Mesendoderm (in vitro differentiated cells): ENCODE results near the gene LRRC56.

ENCODE experiments used
- DNase-seq: peaks from one replicate; pipeline ENCODE4 v3.0.0; 2013
- H2AK5ac ChIP-seq: 2 replicates; pipeline ENCODE4 v1.6.1; 2013; ENCODE audit warnings: low read length, inconsistent platforms
- H2BK120ac ChIP-seq: 2 replicates; pipeline ENCODE4 v1.6.1; 2013; ENCODE audit warnings: low read depth, mild to moderate bottlenecking, low read length, moderate library complexity, mixed read lengths
- H2BK15ac ChIP-seq: replicated peaks from 2 replicates; pipeline ENCODE4 v1.6.1; 2013; ENCODE audit warnings: low read depth, mild to moderate bottlenecking, moderate library complexity
- H2BK5ac ChIP-seq: 2 replicates; pipeline ENCODE4 v1.6.1; 2013; ENCODE audit warnings: low read length, inconsistent platforms
- H3K18ac ChIP-seq: 2 replicates; pipeline ENCODE4 v1.6.1; 2013; ENCODE audit warnings: mild to moderate bottlenecking, low read length, mixed read lengths
- H3K23ac ChIP-seq: one replicate; pipeline ENCODE4 v1.6.1; 2013; ENCODE audit warnings: low read length
- H3K27ac ChIP-seq: 2 replicates; pipeline ENCODE4 v1.5.1; 2013; ENCODE audit warnings: low read depth, mild to moderate bottlenecking, inconsistent platforms, low read length, moderate library complexity
- H3K27me3 ChIP-seq: 2 replicates; pipeline ENCODE4 v1.6.1; 2013; ENCODE audit warnings: low read length, control low read depth, mild to moderate bottlenecking, inconsistent platforms; ENCODE audit not compliant: insufficient read depth, poor library complexity
- H3K36me3 ChIP-seq: 2 replicates; pipeline ENCODE4 v1.6.1; 2013; ENCODE audit warnings: low read length, inconsistent platforms; ENCODE audit not compliant: control insufficient read depth, insufficient read depth
- H3K4ac ChIP-seq: one replicate; pipeline ENCODE4 v1.6.1; 2013; ENCODE audit warnings: low read depth, mild to moderate bottlenecking, low read length, moderate library complexity
- H3K4me1 ChIP-seq: 2 replicates; pipeline ENCODE4 v1.6.1; 2013; ENCODE audit warnings: low read depth, low read length, inconsistent platforms; ENCODE audit not compliant: control insufficient read depth
- H3K4me2 ChIP-seq: 2 replicates; pipeline ENCODE4 v1.6.1; 2013; ENCODE audit warnings: low read length
- H3K4me3 ChIP-seq: 2 replicates; pipeline ENCODE4 v1.5.1; 2013; ENCODE audit warnings: mild to moderate bottlenecking, low read length
- H3K56ac ChIP-seq: one replicate; pipeline ENCODE4 v1.6.1; 2013; ENCODE audit warnings: low read length
- H3K79me1 ChIP-seq: 2 replicates; pipeline ENCODE4 v1.6.1; 2013; ENCODE audit warnings: low read length, inconsistent platforms
- H3K79me2 ChIP-seq: 2 replicates; pipeline ENCODE4 v1.6.1; 2013; ENCODE audit warnings: mild to moderate bottlenecking, low read length; ENCODE audit not compliant: control insufficient read depth, insufficient read depth
- H3K9ac ChIP-seq: 2 replicates; pipeline ENCODE4 v1.6.1; 2013; ENCODE audit warnings: low read length, inconsistent platforms
- H4K5ac ChIP-seq: one replicate; pipeline ENCODE4 v1.6.1; 2013; ENCODE audit warnings: low read length
- H4K8ac ChIP-seq: one replicate; pipeline ENCODE4 v1.6.1; 2013; ENCODE audit warnings: low read depth, mild to moderate bottlenecking, control low read depth, low read length, moderate library complexity
- WGBS: extraction: QIAGEN DNeasy Blood & Tissue Kit; methylation state at CpG from one replicate; pipeline ENCODE4 v1.1.7; 2013; ENCODE audit warnings: low lambda C conversion rate, missing lambda C conversion rate; ENCODE audit not compliant: insufficient coverage; ENCODE audit errors: extremely low coverage; 5-methylcytosine and 5-hydroxymethylcytosine counted together

The LRRC56 gene

GRCh38 chr11:562046-562645 is 24.8 kb downstream of the LRRC56 start:
- Histone ChIP-seq H3K23ac (no peak overlapping the region), H3K79me1 (peaks cover 2% of the 10 kb centered on the region), H3K79me2 (no peaks in the 10 kb centered on the region), H3K4me3 (no peak overlapping the region), H2AK5ac (no peak overlapping the region), H2BK5ac (no peak overlapping the region), H2BK120ac (no peak overlapping the region), H4K8ac (no peak overlapping the region), H3K4me1 (peaks cover 2% of the 10 kb centered on the region), H2BK15ac (no peak overlapping the region), H3K27me3 (no peaks in the 10 kb centered on the region), H3K18ac (no peak overlapping the region), H3K56ac (peak overlapping the region; percentile 89), H3K36me3 (no peaks in the 10 kb centered on the region), H3K27ac (no peak overlapping the region), H4K5ac (no peak overlapping the region), H3K9ac (peak overlapping the region; percentile 84), H3K4me2 (no peak overlapping the region), H3K4ac (no peak overlapping the region)
- DNase-seq = no peak
- WGBS = no CpG with 5 or more reads among the region's 29 CpGs

GRCh38 chr11:563066-563811 is 25.9 kb downstream of the LRRC56 start:
- Histone ChIP-seq H3K18ac (no peak overlapping the region), H3K27me3 (no peaks in the 10 kb centered on the region), H2BK120ac (no peak overlapping the region), H2AK5ac (no peak overlapping the region), H3K56ac (no peak overlapping the region), H3K36me3 (no peaks in the 10 kb centered on the region), H3K27ac (no peak overlapping the region), H3K9ac (no peak overlapping the region), H2BK15ac (no peak overlapping the region), H3K4me3 (no peak overlapping the region), H3K4ac (no peak overlapping the region), H4K8ac (no peak overlapping the region), H4K5ac (no peak overlapping the region), H3K79me1 (peaks cover 2% of the 10 kb centered on the region), H3K23ac (no peak overlapping the region), H2BK5ac (no peak overlapping the region), H3K4me1 (peaks cover 2% of the 10 kb centered on the region), H3K79me2 (no peaks in the 10 kb centered on the region), H3K4me2 (no peak overlapping the region)
- DNase-seq = no peak
- WGBS = no CpG with 5 or more reads among the region's 18 CpGs

DNA sequence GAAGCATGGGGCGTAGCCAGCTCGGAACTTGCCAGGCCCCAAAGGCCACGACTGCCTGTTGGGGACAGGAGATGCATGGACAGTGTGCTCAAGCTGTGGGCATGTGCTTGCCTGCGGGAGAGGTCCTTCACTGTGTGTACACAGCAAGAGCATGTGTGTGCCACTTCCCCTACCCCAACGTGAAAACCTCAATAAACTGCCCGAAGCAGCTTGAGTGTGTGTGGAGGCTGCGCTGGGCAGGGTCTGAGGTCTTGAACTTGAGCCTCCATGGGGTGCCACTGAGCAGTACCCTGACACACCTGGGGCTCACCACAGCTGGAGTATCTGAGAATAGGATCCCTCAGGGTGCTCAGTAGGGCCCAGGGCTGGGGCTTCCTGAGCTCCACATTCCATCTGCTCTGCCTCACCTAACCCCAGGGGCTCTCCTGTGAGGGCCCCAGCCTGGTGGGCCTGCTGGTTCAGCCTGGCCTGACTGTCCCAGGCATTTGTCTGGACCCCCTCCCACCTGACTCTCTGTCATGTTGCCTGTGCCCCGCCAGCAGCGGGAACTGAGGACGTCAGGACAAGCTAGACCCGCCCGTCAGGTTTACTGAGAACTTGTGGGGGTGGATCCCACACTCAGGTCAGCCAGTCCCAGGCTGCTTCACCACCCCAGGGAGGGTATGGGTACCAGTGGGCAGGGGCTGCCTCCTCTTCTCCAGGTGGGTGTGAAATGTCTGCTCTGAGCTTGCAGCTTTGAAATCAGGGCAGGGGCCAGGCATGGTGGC is 26.7 kb downstream of the LRRC56 start:
- no peak overlapping the region for H2BK5ac ChIP-seq
- no peak for DNase-seq
- H3K4ac ChIP-seq = no peak overlapping the region
- no CpG with 5 or more reads among the region's 12 CpGs for WGBS
- no peak overlapping the region for H4K8ac ChIP-seq
- H3K4me1 ChIP-seq = peaks cover 2% of the 10 kb centered on the region
- no peak overlapping the region for H2BK120ac ChIP-seq
- H3K9ac ChIP-seq = no peak overlapping the region
- H3K56ac ChIP-seq = no peak overlapping the region
- no peak overlapping the region for H2BK15ac ChIP-seq
- no peaks in the 10 kb centered on the region for H3K27me3 ChIP-seq
- H3K23ac ChIP-seq = no peak overlapping the region
- no peak overlapping the region for H3K27ac ChIP-seq
- no peak overlapping the region for H3K4me3 ChIP-seq
- H3K79me1 ChIP-seq = peaks cover 2% of the 10 kb centered on the region
- no peaks in the 10 kb centered on the region for H3K36me3 ChIP-seq
- H2AK5ac ChIP-seq = no peak overlapping the region
- no peak overlapping the region for H4K5ac ChIP-seq
- no peaks in the 10 kb centered on the region for H3K79me2 ChIP-seq
- no peak overlapping the region for H3K18ac ChIP-seq
- no peak overlapping the region for H3K4me2 ChIP-seq

DNA sequence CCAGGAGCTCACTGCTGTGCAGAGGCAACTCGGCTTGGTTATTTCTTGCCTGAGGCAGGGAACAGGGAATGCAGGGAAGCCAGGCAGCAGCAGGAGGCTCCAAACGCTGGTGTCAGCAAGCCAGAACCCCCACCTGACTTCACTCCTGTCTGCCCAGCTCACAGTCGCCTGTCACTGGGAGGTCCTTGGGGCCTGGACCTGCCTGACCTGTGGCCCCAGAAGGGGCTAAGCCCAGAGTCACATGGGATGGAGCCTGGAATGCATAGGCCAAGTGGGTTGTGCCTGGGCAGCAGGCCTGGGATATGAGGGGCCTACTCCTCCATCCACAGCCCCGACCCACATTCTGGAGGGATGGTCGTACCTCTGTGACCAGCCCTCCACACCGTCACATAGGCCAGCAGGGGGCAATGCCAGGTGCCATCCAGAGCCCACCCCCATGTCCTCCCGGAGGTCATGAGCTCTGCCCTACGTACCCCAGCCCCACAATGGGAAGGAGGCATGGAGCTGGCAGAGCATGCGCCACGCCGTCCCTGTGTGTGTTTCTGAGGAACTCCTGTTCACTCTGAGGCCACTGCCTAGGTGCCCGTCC is 28.7 kb downstream of the LRRC56 start:
- Histone ChIP-seq H3K79me1 (peaks cover 2% of the 10 kb centered on the region), H3K23ac (no peak overlapping the region), H3K4me3 (no peak overlapping the region), H3K56ac (peak overlapping the region; percentile 15), H3K9ac (peak overlapping the region; percentile 19), H3K27me3 (no peaks in the 10 kb centered on the region), H3K4me2 (no peak overlapping the region), H3K27ac (no peak overlapping the region), H2BK15ac (no peak overlapping the region), H3K79me2 (no peaks in the 10 kb centered on the region), H3K36me3 (no peaks in the 10 kb centered on the region), H2BK120ac (no peak overlapping the region), H2BK5ac (no peak overlapping the region), H3K4ac (no peak overlapping the region), H3K18ac (no peak overlapping the region), H2AK5ac (no peak overlapping the region), H4K5ac (no peak overlapping the region), H3K4me1 (peaks cover 2% of the 10 kb centered on the region), H4K8ac (no peak overlapping the region)
- WGBS = no CpG with 5 or more reads among the region's 12 CpGs
- peak; percentile 74 for DNase-seq

DNA sequence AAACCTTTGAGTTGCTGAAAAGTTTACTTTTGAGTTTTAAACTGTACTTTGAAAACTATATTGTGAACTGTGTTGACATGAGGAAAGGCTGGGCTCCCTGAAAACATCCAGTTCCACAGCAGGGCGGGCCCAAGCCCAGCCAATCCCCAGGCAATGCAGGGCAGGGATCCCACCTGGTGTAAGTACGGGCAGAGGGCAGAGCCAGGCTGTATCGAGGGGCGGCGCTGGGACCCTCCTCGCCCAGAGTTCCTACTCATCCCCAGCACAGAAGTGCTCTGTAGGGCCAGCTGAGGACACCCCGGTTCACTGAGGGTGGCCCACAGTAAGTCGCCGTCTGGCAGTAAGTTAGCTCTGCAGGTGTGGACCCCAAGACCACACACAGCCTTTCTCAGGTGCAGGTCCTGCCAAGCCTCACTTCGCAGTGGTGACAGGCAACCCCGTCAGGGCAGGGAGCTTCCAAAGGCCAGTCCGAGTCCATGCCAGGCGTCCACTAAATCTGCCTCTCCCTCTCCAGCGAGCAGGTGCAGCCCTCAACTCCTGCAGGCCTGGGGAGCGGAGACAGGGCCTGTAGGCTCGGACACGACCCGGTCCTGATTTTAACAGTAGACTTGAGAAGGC is 29.8 kb downstream of the LRRC56 start:
- Histone ChIP-seq H3K79me2 (no peaks in the 10 kb centered on the region), H2BK15ac (no peak overlapping the region), H2BK5ac (no peak overlapping the region), H2BK120ac (no peak overlapping the region), H3K27ac (no peak overlapping the region), H4K5ac (no peak overlapping the region), H3K9ac (no peak overlapping the region), H4K8ac (no peak overlapping the region), H3K79me1 (no peaks in the 10 kb centered on the region), H3K4me3 (no peak overlapping the region), H3K23ac (no peak overlapping the region), H3K4ac (no peak overlapping the region), H3K4me2 (no peak overlapping the region), H3K56ac (peak overlapping the region; percentile 49), H3K36me3 (no peaks in the 10 kb centered on the region), H3K18ac (no peak overlapping the region), H3K4me1 (peaks cover 2% of the 10 kb centered on the region), H3K27me3 (no peaks in the 10 kb centered on the region), H2AK5ac (no peak overlapping the region)
- WGBS = no CpG with 5 or more reads among the region's 18 CpGs
- no peak for DNase-seq
